ENCODE results near the gene ATF5. TPM values are rescaled to one million over a fixed set of nuclear protein-coding genes. Genes with fewer than 3 reads are reported as not detected.
A peak's percentile ranks its signal among the peaks of the same experiment; 100 is the strongest.

The ATF5 gene
- total and polyA plus RNA-seq, 10 of the 15 experiments (the other 5 are each of a cell fraction or from before 2014, with no cell fraction given), result 9.1 to 133 (median 24.0) TPM

GRCh38 chr19:49896863-49897621 is 32.0 kb upstream of the ATF5 start, which contains the start of gene IL4I1 (continued):
- TF ChIP-seq BCL3 (IDR thresholded peaks at IDR 0.05; ENCODE audit: borderline replicate concordance, insufficient read depth, low read depth, low read length, poor library complexity, severe bottlenecking), result peak; percentile 76

DNA sequence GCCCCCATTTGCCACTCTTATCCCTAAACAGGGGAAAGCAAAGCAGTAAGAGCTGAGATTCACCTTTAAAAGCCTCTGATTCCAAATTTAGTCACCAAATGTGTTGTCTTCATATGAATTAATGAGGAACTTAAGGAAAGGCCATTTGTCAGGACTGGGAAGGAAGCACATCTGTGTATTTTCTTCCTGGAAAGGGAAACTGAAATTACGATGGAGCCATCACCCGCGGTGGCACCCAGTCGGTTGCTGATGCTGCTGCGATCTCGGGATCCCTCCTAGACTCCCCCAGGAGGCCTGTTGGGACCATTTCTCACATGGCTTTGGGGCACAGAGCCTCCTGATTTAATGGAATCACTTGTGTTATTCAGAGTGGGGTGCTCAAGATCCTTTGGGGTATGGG is 24.9 kb upstream of the ATF5 start:
- 33% methylated on average over 6 of the region's 6 CpGs for WGBS (ENCODE audit: insufficient coverage, insufficient replicate concordance, low lambda C conversion rate, missing lambda C conversion rate)
- ChIA-PET POLR2A (interaction anchor here (0.9 to 1.1 kb wide), 2 partner anchors 9 to 12 kb away, joined by 3 read pairs; no protein-coding TSS in a partner anchor), CTCF (no interaction called here), RAD21 (ENCODE audit: unreplicated experiment) (no interaction called here), SMC1A (ENCODE audit: uncharacterized antibody, unreplicated experiment) (interaction anchor here (1.5 kb wide), 1 partner anchor 9 kb away, joined by 6 read pairs; no protein-coding TSS in a partner anchor)
- Histone ChIP-seq H3K36me3 (ENCODE audit: control insufficient read depth in 2 of 2, insufficient read depth in 2 of 2, low read length in 1 of 2) (peaks cover 6 to 14% of the 10 kb centered on the region in 2 experiments; a peak in 3 of 4 replicates), H3K4me1 (ENCODE audit: control insufficient read depth, insufficient read depth, low read length) (peaks cover 62% of the 10 kb centered on the region), H3K79me2 (ENCODE audit: control insufficient read depth, insufficient read depth, low read length) (peaks cover 21% of the 10 kb centered on the region), H3K27me3 (replicated peaks in 1 of 2; ENCODE audit: control insufficient read depth in 2 of 2, insufficient read depth in 2 of 2, low read length in 1 of 2) (no peaks in the 10 kb centered on the region), H2AFZ (ENCODE audit: control insufficient read depth, low read depth, low read length) (peak overlapping the region; percentile 57; the same call in 1 of the 2 replicates), H4K20me1 (ENCODE audit: control insufficient read depth, insufficient read depth) (peaks cover 3% of the 10 kb centered on the region; the same call in 1 of the 2 replicates), H3K4me2 (ENCODE audit: control insufficient read depth, insufficient read depth) (peak overlapping the region; percentile 62), H3K27ac (ENCODE audit: control insufficient read depth, insufficient read depth) (peak overlapping the region; percentile 57), H3K9me3 (replicated peaks; ENCODE audit: control insufficient read depth, insufficient read depth, low read length) (no peaks in the 10 kb centered on the region; the same call in 2 of the 3 replicates), H3K4me3 (no peak overlapping the region), H3K9ac (ENCODE audit: control insufficient read depth, insufficient read depth, low read length) (peak overlapping the region; percentile 18)
- FAIRE-seq, result no peak
- no peak for ATAC-seq
- BruUV-seq (replicated peaks), result no TSS peak
- in situ Hi-C loops (cut with MboI) (no loop called here), intact Hi-C loops (cut with micrococcal nuclease; ENCODE audit: unreplicated experiment) (no loop called here)
- no peak for DNase-seq (ENCODE audit: low read depth, low spot score)
- no peak for TF ChIP-seq CHD1 (IDR thresholded peaks at IDR 0.05; ENCODE audit: low read depth, low read length)
- TF ChIP-seq YY1 (IDR thresholded peaks at IDR 0.05; ENCODE audit: low read depth, low read length), result no peak
- no peak for TF ChIP-seq KAT2A (conservative IDR thresholded peaks at IDR 0.05; ENCODE audit: control insufficient read depth, low read depth, low read length)
- no peak for TF ChIP-seq IRF3 (IDR thresholded peaks at IDR 0.05)
- no peak for TF ChIP-seq IKZF1 (conservative IDR thresholded peaks at IDR 0.05)
- no peak for TF ChIP-seq ESRRA (IDR thresholded peaks at IDR 0.05; ENCODE audit: low read length)
- no peak for TF ChIP-seq CREM (IDR thresholded peaks at IDR 0.05; ENCODE audit: low read depth)
- no peak for TF ChIP-seq GATAD2B (conservative IDR thresholded peaks at IDR 0.05; ENCODE audit: low read depth)
- no peak for TF ChIP-seq TBL1XR1 (IDR thresholded peaks at IDR 0.05; ENCODE audit: low read depth, low read length)
- no peak for TF ChIP-seq MYB (IDR thresholded peaks at IDR 0.05; ENCODE audit: borderline replicate concordance, low read depth, low read length)
- TF ChIP-seq, protein P1, sequence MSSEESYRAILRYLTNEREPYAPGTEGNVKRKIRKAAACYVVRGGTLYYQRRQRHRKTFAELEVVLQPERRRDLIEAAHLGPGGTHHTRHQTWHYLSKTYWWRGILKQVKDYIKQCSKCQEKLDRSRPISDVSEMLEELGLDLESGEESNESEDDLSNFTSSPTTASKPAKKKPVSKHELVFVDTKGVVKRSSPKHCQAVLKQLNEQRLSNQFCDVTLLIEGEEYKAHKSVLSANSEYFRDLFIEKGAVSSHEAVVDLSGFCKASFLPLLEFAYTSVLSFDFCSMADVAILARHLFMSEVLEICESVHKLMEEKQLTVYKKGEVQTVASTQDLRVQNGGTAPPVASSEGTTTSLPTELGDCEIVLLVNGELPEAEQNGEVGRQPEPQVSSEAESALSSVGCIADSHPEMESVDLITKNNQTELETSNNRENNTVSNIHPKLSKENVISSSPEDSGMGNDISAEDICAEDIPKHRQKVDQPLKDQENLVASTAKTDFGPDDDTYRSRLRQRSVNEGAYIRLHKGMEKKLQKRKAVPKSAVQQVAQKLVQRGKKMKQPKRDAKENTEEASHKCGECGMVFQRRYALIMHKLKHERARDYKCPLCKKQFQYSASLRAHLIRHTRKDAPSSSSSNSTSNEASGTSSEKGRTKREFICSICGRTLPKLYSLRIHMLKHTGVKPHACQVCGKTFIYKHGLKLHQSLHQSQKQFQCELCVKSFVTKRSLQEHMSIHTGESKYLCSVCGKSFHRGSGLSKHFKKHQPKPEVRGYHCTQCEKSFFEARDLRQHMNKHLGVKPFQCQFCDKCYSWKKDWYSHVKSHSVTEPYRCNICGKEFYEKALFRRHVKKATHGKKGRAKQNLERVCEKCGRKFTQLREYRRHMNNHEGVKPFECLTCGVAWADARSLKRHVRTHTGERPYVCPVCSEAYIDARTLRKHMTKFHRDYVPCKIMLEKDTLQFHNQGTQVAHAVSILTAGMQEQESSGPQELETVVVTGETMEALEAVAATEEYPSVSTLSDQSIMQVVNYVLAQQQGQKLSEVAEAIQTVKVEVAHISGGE (CRISPR knock-in tag; IDR thresholded peaks at IDR 0.05), result no peak
- TF ChIP-seq BCL3 (IDR thresholded peaks at IDR 0.05; ENCODE audit: borderline replicate concordance, insufficient read depth, low read depth, low read length, poor library complexity, severe bottlenecking), result no peak
- TF ChIP-seq STAT3 (IDR thresholded peaks at IDR 0.05; ENCODE audit: low read depth, low read length), result no peak
